Neuronal stem cell (in vitro differentiated cells): ENCODE measurements around the gene RDX.
"Not testable (repeated sequence)": the region's sequence is repeated elsewhere in the genome, so short reads cannot be mapped to it uniquely, and the experiment has no call there.

Experiments
- DNase-seq: peaks from one replicate; pipeline ENCODE4 v3.0.0-alpha.2; 2013; ENCODE audit warnings: low spot score
- H2AFZ ChIP-seq: one replicate; pipeline ENCODE4 v1.6.1; 2013; ENCODE audit warnings: mild to moderate bottlenecking, low read length, inconsistent platforms
- H2AK5ac ChIP-seq: 2 replicates; pipeline ENCODE4 v1.6.1; 2013; ENCODE audit warnings: low read depth, mild to moderate bottlenecking, inconsistent platforms, low read length, moderate library complexity, mixed read lengths
- H2BK120ac ChIP-seq: 2 replicates; pipeline ENCODE4 v1.6.1; 2013; ENCODE audit warnings: low read depth, mild to moderate bottlenecking, inconsistent platforms, low read length, moderate library complexity, mixed read lengths
- H2BK12ac ChIP-seq: one replicate; pipeline ENCODE4 v1.6.1; 2013; ENCODE audit warnings: low read length, inconsistent platforms
- H2BK15ac ChIP-seq: 2 replicates; pipeline ENCODE4 v1.6.1; 2013; ENCODE audit warnings: mild to moderate bottlenecking, low read length, inconsistent platforms, mixed read lengths
- H2BK5ac ChIP-seq: one replicate; pipeline ENCODE4 v1.6.1; 2013; ENCODE audit warnings: inconsistent platforms, mild to moderate bottlenecking, low read length, moderate library complexity
- H3K14ac ChIP-seq: one replicate; pipeline ENCODE4 v1.6.1; 2013; ENCODE audit warnings: low read length, inconsistent platforms
- H3K18ac ChIP-seq: 2 replicates; pipeline ENCODE4 v1.6.1; 2013; ENCODE audit warnings: low read length, inconsistent platforms
- H3K23ac ChIP-seq: 2 replicates; pipeline ENCODE4 v1.6.1; 2013; ENCODE audit warnings: low read depth, mild to moderate bottlenecking, mixed read lengths, low read length, inconsistent platforms; ENCODE audit not compliant: poor library complexity
- H3K27ac ChIP-seq: replicated peaks from 3 replicates; pipeline ENCODE4 v1.5.1; 2013; ENCODE audit warnings: low read length, inconsistent platforms
- H3K27me3 ChIP-seq, 3 experiments: 2 replicates each; pipeline ENCODE4 v1.6.1; 2013; ENCODE audit warnings: low read length in 3 of 3, mild to moderate bottlenecking in 2 of 3, inconsistent platforms in 1 of 3, low read depth in 1 of 3, mixed read lengths in 1 of 3, moderate library complexity in 1 of 3; ENCODE audit not compliant: control insufficient read depth in 3 of 3, insufficient read depth in 3 of 3
- H3K36me3 ChIP-seq, 2 donors: replicated peaks in 1 of 2; 2 replicates each; pipeline ENCODE4 v1.6.1; 2013; ENCODE audit warnings: low read length in 2 of 2; ENCODE audit not compliant: control insufficient read depth in 2 of 2, insufficient read depth in 2 of 2
- H3K4ac ChIP-seq: 2 replicates; pipeline ENCODE4 v1.6.1; 2013; ENCODE audit warnings: inconsistent platforms, mild to moderate bottlenecking, low read length, moderate library complexity
- H3K4me1 ChIP-seq, 2 donors: 1 replicate in 1 of 2; 2 replicates in 1 of 2; pipeline ENCODE4 v1.6.1; 2013; ENCODE audit warnings: low read length in 2 of 2, low read depth in 1 of 2; ENCODE audit not compliant: control insufficient read depth in 2 of 2, insufficient read depth in 1 of 2
- H3K4me2 ChIP-seq: one replicate; pipeline ENCODE4 v1.6.1; 2013; ENCODE audit warnings: mild to moderate bottlenecking, low read length, inconsistent platforms; ENCODE audit not compliant: insufficient read depth, poor library complexity, severe bottlenecking
- H3K4me3 ChIP-seq, 2 donors: 2 replicates each; pipeline ENCODE4 v1.5.1; 2013; ENCODE audit warnings: low read length in 2 of 2, mild to moderate bottlenecking in 2 of 2, inconsistent platforms in 1 of 2, moderate library complexity in 1 of 2
- H3K79me1 ChIP-seq: one replicate; pipeline ENCODE4 v1.6.1; 2013; ENCODE audit warnings: low read depth, mild to moderate bottlenecking, inconsistent platforms, low read length, moderate library complexity
- H3K9ac ChIP-seq: one replicate; pipeline ENCODE4 v1.6.1; 2013; ENCODE audit warnings: mild to moderate bottlenecking, low read depth, low read length, inconsistent platforms; ENCODE audit not compliant: poor library complexity
- H3K9me3 ChIP-seq, 2 donors: replicated peaks in 1 of 2; 2 replicates each; pipeline versions ENCODE3 to v1.6.1; 2013; ENCODE audit warnings: low read length in 2 of 2, mild to moderate bottlenecking in 2 of 2, inconsistent platforms in 1 of 2, low read depth in 1 of 2, mixed read lengths in 1 of 2, moderate library complexity in 1 of 2; ENCODE audit not compliant: control insufficient read depth in 2 of 2, insufficient read depth in 1 of 2
- H4K8ac ChIP-seq: one replicate; pipeline ENCODE4 v1.6.1; 2013; ENCODE audit warnings: low read depth, mild to moderate bottlenecking, inconsistent platforms, low read length, moderate library complexity
- H4K91ac ChIP-seq: one replicate; pipeline ENCODE4 v1.6.1; 2013; ENCODE audit warnings: low read length, low read depth, mild to moderate bottlenecking, inconsistent platforms; ENCODE audit not compliant: poor library complexity
- WGBS, 2 donors: extraction: QIAGEN DNeasy Blood & Tissue Kit; methylation state at CpG; one replicate each; pipeline ENCODE4 v1.1.7; 2013; ENCODE audit warnings: missing lambda C conversion rate in 2 of 2, mixed read lengths in 1 of 2; ENCODE audit not compliant: insufficient read length in 2 of 2, insufficient replicate concordance in 1 of 2; ENCODE audit errors: extremely low coverage in 2 of 2; 5-methylcytosine and 5-hydroxymethylcytosine counted together

Gene RDX

DNA sequence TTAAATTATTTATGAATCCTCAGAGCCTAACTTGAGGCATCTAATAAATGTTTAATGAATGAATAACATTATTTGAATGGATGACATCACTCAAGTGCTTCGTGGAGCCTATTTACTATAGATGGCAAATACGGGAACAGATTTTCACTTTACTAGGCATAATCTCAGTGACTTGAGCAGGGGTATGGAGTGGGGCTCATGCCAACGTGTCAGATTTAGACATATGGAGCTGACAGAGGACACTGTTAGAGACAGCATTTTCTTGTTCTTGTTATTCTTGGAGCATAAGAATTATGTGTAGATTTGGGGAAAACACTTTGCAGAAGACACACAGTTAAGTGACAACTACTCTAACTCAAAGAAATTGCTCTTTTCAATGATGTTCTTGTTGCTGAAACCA, 78.5 kb downstream of the RDX start:
- no peak for DNase-seq
- no peak overlapping the region for H2BK120ac ChIP-seq
- peaks cover 0 to 10% of the 10 kb centered on the region in 2 donors for H3K36me3 ChIP-seq

GRCh38 chr11:110217223-110217877, 79.1 kb downstream of the RDX start:
- no peak overlapping the region for H3K4ac ChIP-seq
- H3K9ac ChIP-seq = no peak overlapping the region
- no peak overlapping the region for H4K8ac ChIP-seq
- H3K4me2 ChIP-seq = no peak overlapping the region
- no peak overlapping the region for H3K4me3 ChIP-seq
- no peak overlapping the region for H2BK15ac ChIP-seq
- H2BK120ac ChIP-seq = no peak overlapping the region
- no peak overlapping the region for H2BK12ac ChIP-seq
- DNase-seq = no peak
- no peak overlapping the region for H3K18ac ChIP-seq
- no peak overlapping the region for H3K27ac ChIP-seq
- no peak overlapping the region for H4K91ac ChIP-seq
- no peaks in the 10 kb centered on the region for H3K4me1 ChIP-seq
- no peak overlapping the region for H2AFZ ChIP-seq
- H3K9me3 ChIP-seq = no peaks in the 10 kb centered on the region
- H2AK5ac ChIP-seq = no peak overlapping the region
- H3K36me3 ChIP-seq = peaks cover 0 to 10% of the 10 kb centered on the region in 2 donors
- WGBS, 2 donors = no CpG with 5 or more reads among the region's 12 CpGs
- H3K79me1 ChIP-seq = no peaks in the 10 kb centered on the region
- no peak overlapping the region for H2BK5ac ChIP-seq
- H3K23ac ChIP-seq = no peak overlapping the region
- H3K14ac ChIP-seq = no peak overlapping the region
- no peaks in the 10 kb centered on the region for H3K27me3 ChIP-seq

More for the DNA sequence above, 78.5 kb downstream of the RDX start:
- no peak overlapping the region for H2AFZ ChIP-seq
- H3K14ac ChIP-seq = no peak overlapping the region
- H3K9me3 ChIP-seq = no peaks in the 10 kb centered on the region
- H3K79me1 ChIP-seq = no peaks in the 10 kb centered on the region
- no peak overlapping the region for H4K8ac ChIP-seq
- H3K9ac ChIP-seq = no peak overlapping the region
- no peak overlapping the region for H3K27ac ChIP-seq
- no peak overlapping the region for H2BK15ac ChIP-seq
- no peak overlapping the region for H3K23ac ChIP-seq
- H2AK5ac ChIP-seq = no peak overlapping the region
- H3K4me2 ChIP-seq = no peak overlapping the region
- H2BK12ac ChIP-seq = no peak overlapping the region
- no peak overlapping the region for H2BK5ac ChIP-seq
- no peak overlapping the region for H4K91ac ChIP-seq
- H3K4me3 ChIP-seq = no peak overlapping the region
- H3K4ac ChIP-seq = no peak overlapping the region
- H3K4me1 ChIP-seq = no peaks in the 10 kb centered on the region
- H3K27me3 ChIP-seq = no peaks in the 10 kb centered on the region
- H3K18ac ChIP-seq = no peak overlapping the region
- no CpG with 5 or more reads among the region's 3 CpGs for WGBS, 2 donors

DNA sequence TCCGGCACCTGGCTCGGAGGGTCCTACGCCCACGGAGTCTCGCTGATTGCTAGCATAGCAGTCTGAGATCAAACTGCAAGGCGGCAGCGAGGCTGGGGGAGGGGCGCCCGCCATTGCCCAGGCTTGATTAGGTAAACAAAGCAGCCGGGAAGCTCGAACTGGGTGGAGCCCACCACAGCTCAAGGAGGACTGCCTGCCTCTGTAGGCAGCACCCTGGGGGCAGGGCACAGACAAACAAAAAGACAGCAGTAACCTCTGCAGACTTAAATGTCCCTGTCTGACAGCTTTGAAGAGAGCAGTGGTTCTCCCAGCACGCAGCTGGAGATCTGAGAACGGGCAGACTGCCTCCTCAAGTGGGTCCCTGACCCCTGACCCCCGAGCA, 87.1 kb downstream of the RDX start:
- not testable (repeated sequence) for H4K8ac ChIP-seq, H3K14ac ChIP-seq, H2AFZ ChIP-seq, H3K9ac ChIP-seq, H3K79me1 ChIP-seq, H2BK15ac ChIP-seq, H3K4me1 ChIP-seq, H3K4me3 ChIP-seq, DNase-seq, H3K27ac ChIP-seq, H2BK12ac ChIP-seq, H3K23ac ChIP-seq, H3K36me3 ChIP-seq, H3K4ac ChIP-seq, H3K18ac ChIP-seq, H2AK5ac ChIP-seq, H2BK120ac ChIP-seq, H3K27me3 ChIP-seq, H4K91ac ChIP-seq, H2BK5ac ChIP-seq, H3K4me2 ChIP-seq, H3K9me3 ChIP-seq
- WGBS, 2 donors = no CpG with 5 or more reads among the region's 14 CpGs

DNA sequence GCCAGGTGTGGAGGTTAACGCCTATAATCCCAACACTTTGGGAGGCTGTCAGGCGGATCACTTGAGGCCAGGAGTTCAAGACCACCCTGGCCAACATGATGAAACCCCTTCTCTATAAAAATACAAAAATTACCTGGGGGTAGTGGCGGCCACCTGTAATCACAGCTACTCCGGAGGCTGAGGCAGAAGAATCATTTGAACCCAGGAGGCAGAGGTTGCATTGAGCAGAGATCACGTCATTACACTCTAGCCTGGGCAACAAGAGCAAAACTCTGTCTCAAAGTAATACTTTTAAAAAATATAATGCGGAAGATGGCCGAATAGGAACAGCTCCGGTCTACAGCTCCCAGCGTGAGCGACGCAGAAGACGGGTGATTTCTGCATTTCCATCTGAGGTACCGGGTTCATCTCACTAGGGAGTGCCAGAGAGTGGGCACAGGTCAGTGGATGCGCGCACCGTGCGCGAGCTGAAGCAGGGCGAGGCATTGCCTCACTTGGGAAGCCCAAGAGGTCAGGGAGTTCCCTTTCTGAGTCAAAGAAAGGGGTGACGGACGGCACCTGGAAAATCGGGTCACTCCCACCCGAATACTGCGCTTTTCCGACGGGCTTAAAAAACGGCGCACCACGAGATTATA, 87.6 kb downstream of the RDX start:
- not testable (repeated sequence) for H3K4me1 ChIP-seq, H2BK120ac ChIP-seq, H3K4ac ChIP-seq, H3K9me3 ChIP-seq, H3K4me2 ChIP-seq, DNase-seq, H2AFZ ChIP-seq, H3K36me3 ChIP-seq, H2BK5ac ChIP-seq, H3K27ac ChIP-seq, H2AK5ac ChIP-seq, H3K23ac ChIP-seq, H3K9ac ChIP-seq, H4K91ac ChIP-seq, H4K8ac ChIP-seq, H3K14ac ChIP-seq, H3K18ac ChIP-seq, H3K4me3 ChIP-seq, H3K27me3 ChIP-seq, H3K79me1 ChIP-seq, H2BK12ac ChIP-seq
- peak overlapping the region; percentile 9 for H2BK15ac ChIP-seq
- no CpG with 5 or more reads among the region's 29 CpGs for WGBS, 2 donors
